Loucy (cell line): Measurements from ENCODE around the gene SAG.

ENCODE experiments used
- CTCF ChIP-seq: fragments of 200-600 bp; sonication (generic); conservative IDR thresholded peaks from 2 replicates; pipeline ENCODE4 v1.5.1; 2014; ENCODE audit warnings: mild to moderate bottlenecking, antibody characterized with exemption, low read length
- EZH2phosphoT487 ChIP-seq: fragments of 200-600 bp; IDR thresholded peaks from 2 replicates; pipeline ENCODE4 v1.6.1; 2018; ENCODE audit warnings: antibody characterized with exemption, mild to moderate bottlenecking, moderate library complexity, borderline replicate concordance

GRCh38 chr2:233278921-233279320 is 28.7 kb upstream of the SAG start:
- TF ChIP-seq CTCF (no peak), EZH2phosphoT487 (no peak)
